Measurements from ENCODE around the gene KIF3B.

Gene KIF3B

DNA sequence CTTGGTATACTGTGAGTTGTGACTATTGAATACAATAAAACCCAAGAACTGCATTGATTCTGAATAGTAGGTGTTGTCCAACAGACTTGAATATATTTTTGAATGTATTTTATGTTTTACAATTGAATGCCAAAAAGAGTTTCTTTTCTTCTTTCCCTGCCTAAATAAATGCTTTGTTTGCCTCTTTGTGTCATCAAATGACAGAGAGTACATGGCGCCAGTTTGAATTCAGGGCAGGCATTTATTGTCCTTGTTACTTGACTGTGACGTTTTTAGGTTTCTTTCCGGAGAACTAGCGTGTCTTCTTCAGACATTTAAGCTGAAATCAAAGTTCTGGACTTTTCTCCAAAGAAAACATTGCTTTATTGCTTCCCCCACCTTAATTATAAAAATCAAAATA lies 16.6 kb downstream of the KIF3B start:
- Histone ChIP-seq H3K27ac (no peak overlapping the region), H3K4me3 (no peak overlapping the region)
- TF ChIP-seq CTCF (IDR thresholded peaks at IDR 0.05) = no peak
- DNase-seq (ENCODE audit: low spot score) = no peak

DNA sequence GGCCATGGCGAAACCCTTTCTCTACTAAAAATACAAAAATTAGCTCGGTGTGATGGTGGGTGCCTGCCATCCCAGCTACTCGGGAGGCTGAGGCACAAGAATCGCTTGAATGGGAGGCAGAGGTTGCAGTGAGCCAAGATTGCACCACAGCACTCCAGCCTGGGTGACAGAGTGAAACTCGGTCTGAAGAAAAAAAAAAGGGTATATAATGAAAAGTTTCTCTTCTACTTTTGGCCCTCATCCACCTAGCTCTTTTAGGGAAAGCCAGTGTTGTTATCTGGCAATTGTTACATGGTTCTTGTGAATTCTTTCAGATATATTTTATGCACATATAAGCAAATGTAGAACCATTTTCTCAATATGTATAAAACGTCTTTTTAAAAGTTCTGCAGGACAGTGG lies 19.0 kb downstream of the KIF3B start:
- DNase-seq (ENCODE audit: low spot score) = no peak
- no peak for TF ChIP-seq CTCF (IDR thresholded peaks at IDR 0.05)
- Histone ChIP-seq H3K27ac (no peak overlapping the region), H3K4me3 (no peak overlapping the region)

DNA sequence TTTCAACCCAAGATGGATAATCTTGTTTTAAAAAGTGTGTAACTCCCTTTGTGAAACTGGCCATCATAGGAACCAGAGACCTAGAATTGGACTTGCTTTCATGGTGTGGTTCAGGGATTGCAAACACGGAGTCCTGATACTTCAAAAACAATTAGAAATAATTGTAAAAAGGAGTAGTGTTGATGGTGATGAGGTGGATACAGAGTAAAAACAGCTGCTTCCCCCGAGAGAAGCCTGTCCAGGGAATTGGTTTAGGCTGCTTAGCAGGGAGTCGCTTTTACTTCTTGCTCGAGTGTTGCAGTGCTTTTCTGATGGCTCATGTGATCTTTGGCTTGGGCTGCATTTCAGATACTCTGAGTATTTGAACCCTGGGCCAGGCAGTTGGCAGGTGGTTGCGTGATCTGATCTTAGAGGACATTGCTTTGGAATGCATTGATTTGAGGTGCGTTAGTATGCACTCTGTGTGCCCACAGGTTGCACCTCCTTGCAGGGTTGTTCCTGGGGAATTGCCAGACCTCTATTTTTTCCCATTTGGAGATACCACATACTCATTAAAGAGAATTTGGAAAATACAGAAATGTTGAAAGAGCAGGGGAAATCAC lies 19.5 kb downstream of the KIF3B start:
- no peak for TF ChIP-seq CTCF (IDR thresholded peaks at IDR 0.05)
- Histone ChIP-seq H3K4me3 (no peak overlapping the region), H3K27ac (no peak overlapping the region)
- no peak for DNase-seq (ENCODE audit: low spot score)

DNA sequence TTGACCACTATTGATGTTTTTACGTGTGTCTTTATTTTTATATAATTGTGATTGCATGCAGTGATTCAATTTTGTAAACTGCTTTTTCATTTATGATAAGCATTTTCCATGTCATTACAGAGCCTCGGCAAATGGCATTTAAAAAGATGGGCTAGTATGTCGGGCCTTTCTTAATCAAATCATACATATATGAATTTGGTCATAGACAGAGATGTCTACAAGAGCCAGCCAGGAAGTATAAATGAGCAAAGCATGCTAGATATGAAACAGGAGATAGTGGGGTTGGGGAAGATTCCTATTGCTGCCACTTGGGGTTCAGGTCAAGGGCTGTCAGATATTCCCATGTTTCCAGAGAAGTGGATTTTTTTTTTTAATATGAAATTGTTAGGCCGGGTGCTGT lies 20.0 kb downstream of the KIF3B start:
- no peak overlapping the region for H3K27ac ChIP-seq
- no peak for DNase-seq (ENCODE audit: low spot score)
- TF ChIP-seq CTCF (IDR thresholded peaks at IDR 0.05) = no peak
- no peak overlapping the region for H3K4me3 ChIP-seq

DNA sequence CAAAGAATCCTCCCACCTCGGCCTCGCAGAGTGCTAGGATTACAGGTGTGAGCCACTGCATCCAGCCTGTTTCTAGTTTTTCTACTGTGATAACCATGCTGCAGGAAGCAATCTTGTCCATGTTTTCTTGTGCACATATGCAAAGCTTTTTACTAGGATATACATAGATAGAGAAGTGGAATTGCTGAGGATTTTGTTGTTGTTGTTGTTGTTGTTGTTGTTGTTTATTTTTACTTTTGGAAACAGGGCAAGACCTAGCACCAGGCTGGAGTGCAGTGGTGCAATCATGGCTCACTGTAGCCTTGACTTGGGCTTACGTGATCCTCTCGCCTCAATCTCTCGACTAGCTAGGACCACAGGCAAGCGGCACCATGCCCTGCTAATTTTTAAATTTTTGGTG lies 23.2 kb downstream of the KIF3B start:
- TF ChIP-seq CTCF (IDR thresholded peaks at IDR 0.05) = no peak
- DNase-seq (ENCODE audit: low spot score) = no peak
- Histone ChIP-seq H3K4me3 (no peak overlapping the region), H3K27ac (no peak overlapping the region)

GRCh38 chr20:32301719-32302506 lies 24.5 kb downstream of the KIF3B start:
- Histone ChIP-seq H3K27ac (no peak overlapping the region), H3K4me3 (no peak overlapping the region)
- TF ChIP-seq CTCF (IDR thresholded peaks at IDR 0.05) = no peak
- DNase-seq (ENCODE audit: low spot score) = no peak

- Histone ChIP-seq H3K4me3 (no peak overlapping the region), H3K27ac (no peak overlapping the region)
- TF ChIP-seq CTCF (IDR thresholded peaks at IDR 0.05) = no peak
- no peak for DNase-seq (ENCODE audit: low spot score)
Measured at GRCh38 chr20:32302507-32302872, 25.0 kb downstream of the KIF3B start.

Data from coronary artery (tissue), 2 donors.